NB4 (cell line): ENCODE measurements around the gene NOTCH1.

ENCODE experiments used
- DNase-seq: peaks from one replicate; pipeline ENCODE4 v3.0.0; 2010; ENCODE audit warnings: low read depth
- H3K4me3 ChIP-seq: one replicate; pipeline ENCODE4 v1.5.1; 2011; ENCODE audit warnings: mild to moderate bottlenecking, low read depth, low read length, moderate library complexity
- CTCF ChIP-seq: IDR thresholded peaks from one replicate; pipeline ENCODE4 v1.5.1; 2012; ENCODE audit warnings: low read depth, low read length
- MYC ChIP-seq: IDR thresholded peaks from 2 replicates; pipeline ENCODE4 v1.6.1; 2011; ENCODE audit warnings: low read depth, low read length
- POLR2A ChIP-seq: IDR thresholded peaks from 2 replicates; pipeline ENCODE4 v1.6.1; 2011; ENCODE audit warnings: mild to moderate bottlenecking; ENCODE audit not compliant: insufficient read length; ENCODE audit errors: extremely low read depth
- TF ChIP-seq, protein P1 (sequence below): IDR thresholded peaks from 2 replicates; pipeline ENCODE4 v1.6.1; 2011; ENCODE audit warnings: low read depth, low read length

Gene NOTCH1

GRCh38 chr9:136484153-136485048, 61.4 kb downstream of the NOTCH1 start:
- TF ChIP-seq MYC (no peak), POLR2A (no peak), CTCF (no peak)
- TF ChIP-seq, protein P1, sequence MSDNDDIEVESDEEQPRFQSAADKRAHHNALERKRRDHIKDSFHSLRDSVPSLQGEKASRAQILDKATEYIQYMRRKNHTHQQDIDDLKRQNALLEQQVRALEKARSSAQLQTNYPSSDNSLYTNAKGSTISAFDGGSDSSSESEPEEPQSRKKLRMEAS: no peak
- H3K4me3 ChIP-seq: peak overlapping the region; percentile 32
- peak; percentile 17 for DNase-seq

GRCh38 chr9:136483589-136484152, 62.2 kb downstream of the NOTCH1 start:
- peak; percentile 82 for DNase-seq
- TF ChIP-seq POLR2A (peak; percentile 78), CTCF (no peak), MYC (no peak)
- TF ChIP-seq, protein P1: no peak

GRCh38 chr9:136482793-136483588, 62.9 kb downstream of the NOTCH1 start, which contains the start of gene SEC16A:
TSS of gene SEC16A (minus strand) at chr9:136483040. CDS start at chr9:136477615, 5,425 bp downstream.
- peak within 1 kb of the TSS; percentile 97 for H3K4me3 ChIP-seq
- DNase-seq: peak; percentile 96
- peak; percentile 81 for TF ChIP-seq POLR2A
- peak; percentile 24 for TF ChIP-seq MYC
- TF ChIP-seq, protein P1: peak; percentile 12; the same call in 1 of the 2 replicates
- no peak for TF ChIP-seq CTCF

More at GRCh38 chr9:136483589-136484152, 62.2 kb downstream of the NOTCH1 start:
- peak overlapping the region; percentile 73 for H3K4me3 ChIP-seq

DNA sequence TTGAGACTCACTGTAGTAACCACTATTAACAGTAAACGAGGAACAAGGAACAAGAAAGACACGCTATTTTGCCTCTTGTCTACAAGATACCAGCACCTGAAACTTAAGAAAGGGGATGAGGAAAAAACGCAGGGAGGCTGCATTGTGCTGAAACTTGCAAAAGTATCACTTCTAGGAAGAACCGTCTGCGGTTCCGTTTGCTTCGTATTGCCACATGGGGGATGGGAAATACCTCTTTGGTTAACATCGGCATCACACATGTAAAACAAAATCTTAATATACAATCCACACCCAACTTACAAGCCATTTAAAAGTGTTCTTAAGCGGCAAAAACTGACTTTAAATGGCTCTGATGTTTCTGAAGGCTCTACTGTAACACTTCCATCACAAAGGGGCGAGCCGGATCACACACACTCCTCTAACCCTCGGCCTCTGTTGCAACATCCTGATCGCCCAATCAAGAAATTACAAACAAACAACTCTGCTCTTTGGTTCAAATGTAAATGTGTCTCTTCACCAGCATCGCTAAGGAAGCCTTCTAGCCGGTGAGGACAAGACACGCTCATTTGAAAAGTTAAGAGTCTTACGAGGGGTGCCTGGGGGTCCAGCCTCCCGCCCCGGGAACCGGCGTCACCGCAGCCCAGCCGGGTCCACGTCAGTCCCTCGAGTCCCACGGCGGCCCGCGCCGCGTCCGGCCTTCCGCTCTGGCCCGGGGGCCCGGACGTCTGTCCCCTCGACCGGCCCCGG, 63.6 kb downstream of the NOTCH1 start:
- H3K4me3 ChIP-seq: peak overlapping the region; percentile 97
- TF ChIP-seq CTCF: no peak
- TF ChIP-seq, protein P1: 0 out of 2 replicates have a peak, but pooled peaks have one; percentile 8
- DNase-seq: peak; percentile 68

GRCh38 chr9:136481558-136481957, 64.3 kb downstream of the NOTCH1 start:
- peak overlapping the region; percentile 97 for H3K4me3 ChIP-seq
- DNase-seq: no peak
- TF ChIP-seq CTCF: no peak
- no peak for TF ChIP-seq POLR2A
- no peak for TF ChIP-seq MYC
- TF ChIP-seq, protein P1: no peak
